ENCODE results near the gene SLC17A7. TPM values are rescaled to one million over a fixed set of nuclear protein-coding genes. Genes with fewer than 3 reads are reported as not detected.

The SLC17A7 gene
- total RNA-seq, 1 experiment from 2014 or later = 1.8 TPM

GRCh38 chr19:49415102-49415809 lies 26.1 kb downstream of the SLC17A7 start:
- H3K4me2 ChIP-seq (ENCODE audit: low read length) = no peak overlapping the region
- DNase-seq (ENCODE audit: low read depth, low spot score) = no peak
- peaks cover 0 to 5% of the 10 kb centered on the region in 2 experiments; a peak in 1 of 4 replicates for H3K4me1 ChIP-seq (ENCODE audit: control insufficient read depth in 1 of 2, insufficient read depth in 2 of 2, low read length in 2 of 2)
- RAD21 ChIA-PET (ENCODE audit: low non-redundant PET in 1 of 2, low total read pairs in 2 of 2, uncharacterized antibody in 2 of 2, unreplicated experiment in 2 of 2) = no interaction called here
- H3K36me3 ChIP-seq (ENCODE audit: control insufficient read depth in 1 of 2, insufficient read depth in 2 of 2, low read length in 2 of 2) = no peaks in the 10 kb centered on the region
- CTCF ChIA-PET = no interaction called here
- TF ChIP-seq ZNF274 (IDR thresholded peaks at IDR 0.05; ENCODE audit: low read depth, low read length) (no peak), JUND (IDR thresholded peaks at IDR 0.05) (no peak)
- H2AFZ ChIP-seq (ENCODE audit: low read depth, low read length, poor library complexity, severe bottlenecking) = no peak overlapping the region
- H3K27me3 ChIP-seq (ENCODE audit: insufficient read depth, low read length) = peaks cover 5% of the 10 kb centered on the region; the same call in 1 of the 2 replicates
- H3K9ac ChIP-seq (ENCODE audit: low read length) = no peak overlapping the region
- no peaks in the 10 kb centered on the region for H3K9me2 ChIP-seq (ENCODE audit: insufficient read depth)
- no peak overlapping the region for H3K4me3 ChIP-seq (replicated peaks in 1 of 2; ENCODE audit: low read depth in 1 of 2, low read length in 2 of 2)
- no peaks in the 10 kb centered on the region for H4K20me1 ChIP-seq (ENCODE audit: insufficient read depth)
- intact Hi-C loops (cut with micrococcal nuclease) = no loop called here
- POLR2A ChIA-PET = no interaction called here
- ATAC-seq = no peak
- no peaks in the 10 kb centered on the region for H3K79me2 ChIP-seq (ENCODE audit: insufficient read depth, low read length)
- H3K27ac ChIP-seq (ENCODE audit: low read depth, low read length) = no peak overlapping the region
- BruUV-seq (replicated peaks) = no TSS peak
- H3K9me3 ChIP-seq (ENCODE audit: control insufficient read depth in 1 of 2, insufficient read depth in 1 of 2, low read depth in 1 of 2, low read length in 2 of 2) = no peaks in the 10 kb centered on the region

GRCh38 chr19:49414256-49414655 lies 27.1 kb downstream of the SLC17A7 start:
- H4K20me1 ChIP-seq (ENCODE audit: insufficient read depth) = no peaks in the 10 kb centered on the region
- CTCF ChIA-PET = no interaction called here
- no peak overlapping the region for H3K27ac ChIP-seq (ENCODE audit: low read depth, low read length)
- H3K36me3 ChIP-seq (ENCODE audit: control insufficient read depth in 1 of 2, insufficient read depth in 2 of 2, low read length in 2 of 2) = no peaks in the 10 kb centered on the region
- H3K9ac ChIP-seq (ENCODE audit: low read length) = no peak overlapping the region
- H3K9me2 ChIP-seq (ENCODE audit: insufficient read depth) = no peaks in the 10 kb centered on the region
- no peaks in the 10 kb centered on the region for H3K79me2 ChIP-seq (ENCODE audit: insufficient read depth, low read length)
- RAD21 ChIA-PET (ENCODE audit: low non-redundant PET in 1 of 2, low total read pairs in 2 of 2, uncharacterized antibody in 2 of 2, unreplicated experiment in 2 of 2) = no interaction called here
- no peak overlapping the region for H3K4me3 ChIP-seq (replicated peaks in 1 of 2; ENCODE audit: low read depth in 1 of 2, low read length in 2 of 2)
- peaks cover 2 to 10% of the 10 kb centered on the region in 2 experiments; a peak in 1 of 4 replicates for H3K4me1 ChIP-seq (ENCODE audit: control insufficient read depth in 1 of 2, insufficient read depth in 2 of 2, low read length in 2 of 2)
- H3K27me3 ChIP-seq (ENCODE audit: insufficient read depth, low read length) = peaks cover under 1% of the 10 kb centered on the region; the same call in 1 of the 2 replicates
- intact Hi-C loops (cut with micrococcal nuclease) = no loop called here
- H2AFZ ChIP-seq (ENCODE audit: low read depth, low read length, poor library complexity, severe bottlenecking) = no peak overlapping the region
- no peak for TF ChIP-seq JUND (IDR thresholded peaks at IDR 0.05)
- no peak for TF ChIP-seq SP1 (IDR thresholded peaks at IDR 0.05; ENCODE audit: low read depth)
- no peak for TF ChIP-seq EZH2 (IDR thresholded peaks at IDR 0.05)
- DNase-seq (ENCODE audit: low read depth, low spot score) (no peak), ATAC-seq (no peak)
- POLR2A ChIA-PET = no interaction called here
- BruUV-seq (replicated peaks) = no TSS peak
- H3K9me3 ChIP-seq (ENCODE audit: control insufficient read depth in 1 of 2, insufficient read depth in 1 of 2, low read depth in 1 of 2, low read length in 2 of 2) = no peaks in the 10 kb centered on the region
- no peak overlapping the region for H3K4me2 ChIP-seq (ENCODE audit: low read length)
